Lung (tissue), 12 donors: ENCODE data around the gene CD7. TPM values are rescaled to one million over a fixed set of nuclear protein-coding genes. Genes with fewer than 3 reads are reported as not detected.

Experiments used
- ATAC-seq: fragments of 200-7000 bp; cut with Tn5 transposase; one replicate; pipeline ENCODE4 v1.9.1; 2020; ENCODE audit warnings: moderate number of reproducible peaks; ENCODE audit not compliant: insufficient read depth, low FRiP score
- DNase-seq, 3 donors: peaks; one replicate each; pipeline ENCODE4 v3.0.0-alpha.2; 2013 to 2017
- H3K27ac ChIP-seq, 2 donors: one replicate each; pipeline ENCODE4 v1.5.1; 2013; ENCODE audit warnings: mild to moderate bottlenecking in 2 of 2, moderate library complexity in 2 of 2, control low read depth in 1 of 2, inconsistent platforms in 1 of 2, low read depth in 1 of 2, low read length in 1 of 2
- H3K27me3 ChIP-seq, 3 donors: one replicate each; pipeline ENCODE4 v1.5.1; 2013; ENCODE audit warnings: low read length in 2 of 3; ENCODE audit not compliant: control insufficient read depth in 3 of 3, insufficient read depth in 3 of 3
- H3K36me3 ChIP-seq, 4 donors: one replicate each; pipeline ENCODE4 v1.5.1; 2013; ENCODE audit warnings: low read length in 4 of 4, mild to moderate bottlenecking in 1 of 4, moderate library complexity in 1 of 4; ENCODE audit not compliant: control insufficient read depth in 4 of 4, insufficient read depth in 4 of 4
- H3K4me1 ChIP-seq, 5 donors: one replicate each; pipeline ENCODE4 v1.5.1; 2013; ENCODE audit warnings: low read length in 5 of 5, mild to moderate bottlenecking in 2 of 5, moderate library complexity in 1 of 5; ENCODE audit not compliant: control insufficient read depth in 5 of 5, insufficient read depth in 5 of 5
- H3K4me3 ChIP-seq: one replicate; pipeline ENCODE4 v1.5.1; 2013; ENCODE audit warnings: mild to moderate bottlenecking, control low read depth, moderate library complexity
- H3K9ac ChIP-seq, 2 donors: one replicate each; pipeline ENCODE4 v1.5.1; 2013; ENCODE audit warnings: low read length in 2 of 2, control low read depth in 1 of 2; ENCODE audit not compliant: insufficient read depth in 1 of 2
- H3K9me3 ChIP-seq, 4 donors: one replicate each; pipeline ENCODE4 v1.5.1; 2013; ENCODE audit warnings: low read length in 3 of 4, mild to moderate bottlenecking in 1 of 4, moderate library complexity in 1 of 4; ENCODE audit not compliant: control insufficient read depth in 4 of 4, insufficient read depth in 3 of 4
- WGBS, 2 donors: extraction: QIAGEN DNeasy Blood & Tissue Kit; methylation state at CpG; one replicate each; pipeline ENCODE4 v1.1.7; 2013; 5-methylcytosine and 5-hydroxymethylcytosine counted together
- polyA plus RNA-seq, 2 donors: library from polyadenylated mRNA; stranded (reverse); fragments of 200-250 nt; gene quantifications; one replicate each; pipeline ENCODE4 v1.2.1, GENCODE V29; 2013
- total RNA-seq, 2 donors: library from RNA; depleted of rRNA in 1 of 2; stranded (reverse); fragments of >200 nt in 1 of 2; gene quantifications; one replicate each; pipeline ENCODE4 v1.2.1, GENCODE V29; 2014 to 2021
- TF ChIP-seq, protein P1 (sequence below): IDR thresholded peaks from 2 replicates; pipeline ENCODE4 v1.5.1; 2012; ENCODE audit warnings: mild to moderate bottlenecking; ENCODE audit errors: control extremely low read depth, extremely low read depth
- donor health status: control.
- donor health status: control.
- donor health status: Bipolar disorder and iron deficiency.
- donor health status: healthy.
- donor health status: DM: yes; HTN: yes; CAD: no.

The CD7 gene
- total and polyA plus RNA-seq, 4 donors, result 2.3 to 10.7 (median 6.1) TPM

DNA sequence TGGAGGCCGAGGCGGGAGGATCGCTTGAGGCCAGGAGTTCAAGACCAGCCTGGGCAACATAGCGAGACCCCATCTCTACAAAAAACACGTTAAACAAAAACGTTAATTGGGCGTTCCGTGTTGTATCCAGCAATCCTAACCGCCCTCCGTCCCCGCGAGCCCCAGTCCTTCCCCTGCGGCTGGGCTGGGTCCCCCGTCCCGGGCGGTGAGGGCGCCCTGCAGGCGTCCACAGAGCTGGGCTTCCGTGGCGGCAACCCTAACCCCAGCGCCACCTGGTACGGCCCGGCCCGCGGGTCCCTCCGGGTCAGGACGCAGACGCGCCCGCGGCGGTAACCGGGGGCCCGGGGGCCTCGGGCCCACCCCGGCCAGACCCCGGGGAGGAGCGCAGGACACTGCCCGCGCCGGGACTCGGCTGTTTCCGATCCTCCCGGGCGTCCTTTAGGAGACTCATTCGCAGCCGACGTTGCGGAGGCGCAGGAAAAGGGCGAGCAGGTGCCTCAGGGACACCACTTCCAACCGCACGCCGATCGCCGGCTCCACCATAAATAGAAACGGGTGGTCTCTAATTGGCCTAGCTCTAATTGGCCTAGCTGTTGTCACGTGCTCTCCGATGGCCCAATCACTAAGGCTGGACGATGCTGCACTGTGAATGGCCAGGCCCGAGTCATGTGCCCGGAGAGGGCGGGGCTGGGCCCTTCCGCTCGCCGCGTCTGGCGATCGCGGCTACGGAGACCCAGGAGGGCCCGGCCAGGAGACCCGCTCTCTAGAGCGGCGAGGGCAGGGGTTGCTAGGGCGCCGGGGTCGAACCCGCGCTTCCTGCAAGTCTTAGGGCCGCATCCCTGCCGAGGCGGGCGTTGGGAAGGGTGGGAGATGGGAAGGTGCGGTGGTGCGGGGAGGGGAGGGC is 24.9 kb downstream of the CD7 start:
- 4% methylated on average over 75 to 86 of the region's 86 CpGs for WGBS, 2 donors
- Histone ChIP-seq H3K36me3 (no peaks in the 10 kb centered on the region), H3K9me3 (no peaks in the 10 kb centered on the region), H3K4me1 (peaks cover 5 to 21% (median 8%) of the 10 kb centered on the region in 5 donors), H3K9ac (peak overlapping the region in 1 of 2 donors; percentile 28), H3K4me3 (peak overlapping the region; percentile 72), H3K27ac (peak overlapping the region; percentile 96 to 97), H3K27me3 (no peaks in the 10 kb centered on the region)
- DNase-seq, result peak; percentile 97 to 99 (median 98)
- TF ChIP-seq, protein P1, sequence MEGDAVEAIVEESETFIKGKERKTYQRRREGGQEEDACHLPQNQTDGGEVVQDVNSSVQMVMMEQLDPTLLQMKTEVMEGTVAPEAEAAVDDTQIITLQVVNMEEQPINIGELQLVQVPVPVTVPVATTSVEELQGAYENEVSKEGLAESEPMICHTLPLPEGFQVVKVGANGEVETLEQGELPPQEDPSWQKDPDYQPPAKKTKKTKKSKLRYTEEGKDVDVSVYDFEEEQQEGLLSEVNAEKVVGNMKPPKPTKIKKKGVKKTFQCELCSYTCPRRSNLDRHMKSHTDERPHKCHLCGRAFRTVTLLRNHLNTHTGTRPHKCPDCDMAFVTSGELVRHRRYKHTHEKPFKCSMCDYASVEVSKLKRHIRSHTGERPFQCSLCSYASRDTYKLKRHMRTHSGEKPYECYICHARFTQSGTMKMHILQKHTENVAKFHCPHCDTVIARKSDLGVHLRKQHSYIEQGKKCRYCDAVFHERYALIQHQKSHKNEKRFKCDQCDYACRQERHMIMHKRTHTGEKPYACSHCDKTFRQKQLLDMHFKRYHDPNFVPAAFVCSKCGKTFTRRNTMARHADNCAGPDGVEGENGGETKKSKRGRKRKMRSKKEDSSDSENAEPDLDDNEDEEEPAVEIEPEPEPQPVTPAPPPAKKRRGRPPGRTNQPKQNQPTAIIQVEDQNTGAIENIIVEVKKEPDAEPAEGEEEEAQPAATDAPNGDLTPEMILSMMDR, result no peak
- peak; percentile 90 for ATAC-seq

DNA sequence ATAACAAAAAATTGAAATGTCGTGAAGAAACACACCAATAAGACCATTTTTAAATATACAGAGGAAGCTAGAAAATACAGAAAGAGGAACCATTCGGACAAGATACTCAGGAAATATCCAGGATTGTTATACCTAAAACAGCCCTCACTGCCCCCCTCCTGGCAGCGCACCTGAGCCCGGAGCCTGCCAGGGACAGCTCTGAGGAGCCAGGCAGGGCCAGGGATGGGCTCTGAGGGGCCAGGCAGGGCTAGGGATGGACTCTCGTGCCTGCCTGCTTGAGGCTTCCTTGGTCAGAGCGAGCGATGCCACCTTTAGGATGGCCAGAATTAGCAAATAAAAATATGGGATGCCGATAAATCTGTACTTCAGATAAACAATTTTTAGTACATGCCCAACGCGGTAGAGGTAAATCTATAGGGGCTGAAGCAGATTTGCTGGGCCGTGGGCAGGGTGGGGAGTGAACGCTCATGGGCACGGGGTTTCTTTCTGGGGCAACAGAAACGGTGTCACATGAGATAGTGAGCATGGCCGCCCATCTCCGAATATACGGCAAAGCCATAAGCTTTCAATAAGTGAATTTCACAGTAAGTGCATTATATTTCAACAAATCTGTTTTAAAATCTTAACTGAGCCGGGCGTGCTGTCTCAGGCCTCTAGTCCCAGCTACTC is 25.7 kb downstream of the CD7 start:
- H3K36me3 ChIP-seq, result no peaks in the 10 kb centered on the region
- no peak overlapping the region for H3K9ac ChIP-seq
- no peaks in the 10 kb centered on the region for H3K27me3 ChIP-seq
- H3K27ac ChIP-seq, result peak overlapping the region; percentile 96 to 97
- TF ChIP-seq, protein P1, result no peak
- H3K4me3 ChIP-seq, result no peak overlapping the region
- no peak for DNase-seq
- peaks cover under 1 to 23% (median 8%) of the 10 kb centered on the region in 5 donors for H3K4me1 ChIP-seq
- 75 to 85% methylated on average over 19 of the region's 19 CpGs for WGBS, 2 donors
- no peaks in the 10 kb centered on the region for H3K9me3 ChIP-seq
- no peak for ATAC-seq

DNA sequence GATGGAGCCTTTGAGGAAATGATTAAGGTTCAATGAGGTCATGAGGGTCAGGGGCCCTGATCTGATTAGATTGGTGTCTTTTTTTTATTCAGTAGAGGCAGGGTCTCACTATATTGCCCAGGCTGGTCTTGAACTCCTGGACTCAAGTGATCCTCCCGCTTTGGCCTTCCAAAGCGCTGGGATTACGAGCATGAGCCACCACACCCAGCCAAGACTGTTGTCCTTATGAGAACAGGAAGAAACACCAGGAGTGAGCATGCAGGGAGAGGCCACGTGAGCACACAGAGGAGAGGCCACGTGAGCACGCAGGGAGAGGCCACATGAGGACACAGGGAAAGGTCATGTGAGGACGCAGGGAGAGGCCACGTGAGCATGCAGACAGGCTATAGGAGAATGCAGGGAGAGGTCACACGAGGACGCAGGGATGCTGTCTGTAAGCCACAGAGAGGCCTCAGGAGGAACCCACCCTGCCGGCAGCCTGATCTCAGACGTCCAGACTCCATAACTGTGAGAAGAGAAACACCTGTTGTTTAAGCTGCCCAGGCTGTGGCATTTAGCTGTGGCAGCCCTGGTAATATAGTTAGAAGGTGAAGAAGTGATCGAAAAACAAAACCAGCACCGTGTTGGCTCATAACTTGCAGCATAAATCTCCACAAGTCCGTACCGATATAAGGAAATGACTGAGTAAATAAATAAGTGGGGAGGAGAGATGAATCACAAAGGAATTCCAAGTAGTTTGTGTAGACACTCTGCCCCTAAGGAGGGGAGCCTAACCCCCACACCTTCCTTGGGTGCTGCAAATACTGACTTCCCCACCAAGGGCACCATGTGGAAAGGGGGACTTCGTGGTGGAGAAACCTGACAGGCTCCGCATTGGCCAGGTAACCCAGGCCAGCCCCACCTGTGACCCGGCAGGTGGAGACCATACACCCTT is 29.3 kb downstream of the CD7 start:
- peaks cover 0 to 18% (median 2%) of the 10 kb centered on the region in 5 donors for H3K4me1 ChIP-seq

More for the DNA sequence above, 29.3 kb downstream of the CD7 start:
- TF ChIP-seq, protein P1, result no peak
- WGBS, 2 donors, result 40 to 43% methylated on average over 19 of the region's 19 CpGs
- DNase-seq, result no peak
- Histone ChIP-seq H3K9me3 (no peaks in the 10 kb centered on the region), H3K4me3 (no peak overlapping the region), H3K36me3 (no peaks in the 10 kb centered on the region), H3K9ac (no peak overlapping the region), H3K27me3 (no peaks in the 10 kb centered on the region), H3K27ac (peak overlapping the region; percentile 79 to 89)
- peak; percentile 39 for ATAC-seq
